Muscle of leg (tissue), 16 donors: ENCODE results near the gene GPR4. TPM values are rescaled to one million over a fixed set of nuclear protein-coding genes. Genes with fewer than 3 reads are reported as not detected.
A peak's percentile ranks its signal among the peaks of the same experiment; 100 is the strongest.

Source experiments
- DNase-seq: peaks from one replicate; pipeline ENCODE4 v3.0.0; 2013
- H3K27ac ChIP-seq: one replicate; pipeline ENCODE4 v1.5.1; 2013; ENCODE audit warnings: mild to moderate bottlenecking, low read length, control low read depth
- H3K27me3 ChIP-seq: one replicate; pipeline ENCODE4 v1.6.1; 2013; ENCODE audit warnings: low read length; ENCODE audit not compliant: control insufficient read depth, insufficient read depth
- H3K36me3 ChIP-seq: one replicate; pipeline ENCODE4 v1.6.1; 2013; ENCODE audit warnings: low read length; ENCODE audit not compliant: control insufficient read depth, insufficient read depth
- H3K4me1 ChIP-seq: one replicate; pipeline ENCODE4 v1.6.1; 2013; ENCODE audit warnings: low read length; ENCODE audit not compliant: control insufficient read depth, insufficient read depth
- H3K4me3 ChIP-seq: one replicate; pipeline ENCODE4 v1.5.1; 2013; ENCODE audit warnings: low read length, control low read depth
- H3K9me3 ChIP-seq: replicated peaks from 2 replicates; pipeline ENCODE4 v1.6.1; 2013; ENCODE audit warnings: low read depth, low read length; ENCODE audit not compliant: control insufficient read depth
- WGBS: methylation state at CpG from one replicate; pipeline ENCODE4 v1.1.5; 2013; ENCODE audit warnings: missing lambda C conversion rate; ENCODE audit not compliant: insufficient coverage; 5-methylcytosine and 5-hydroxymethylcytosine counted together
- long read RNA-seq, 11 donors: transcript quantifications; one replicate each; lab custom pipeline, GENCODE V29; 2026
- polyA plus RNA-seq, 8 donors: library from polyadenylated mRNA; unstranded; fragments of 120-200 nt; gene quantifications; one replicate each; pipeline versions ENCODE4 v1.2.1 to v1.2.3, GENCODE V29; 2013; ENCODE audit warnings: inconsistent platforms in 1 of 8, low replicate concordance in 1 of 8; ENCODE audit not compliant: insufficient read length in 8 of 8, insufficient read depth in 1 of 8
- total RNA-seq: library from RNA; stranded (reverse); fragments of 120-200 nt; gene quantifications from one replicate; pipeline ENCODE4 v1.2.4, GENCODE V29; 2013

GPR4 gene
- total RNA-seq (0.44 TPM), polyA plus RNA-seq (1 to 10 TPM; 1.5 to 3.2 (median 2.2) TPM)
- long read RNA-seq, donor 1, partial matches to known transcripts, result 0 of 1 reads
- long read RNA-seq, donor 1, other reads (novel, unspliced or antisense), result 0 of 1 reads
- long read RNA-seq, donor 2, result 0 reads
- long read RNA-seq, donor 3, result 0 reads
- long read RNA-seq, donor 4, partial matches to known transcripts, result 0 of 1 reads
- long read RNA-seq, donor 4, other reads (novel, unspliced or antisense), result 0 of 1 reads
- long read RNA-seq, donor 5, partial matches to known transcripts, result 0 of 3 reads
- long read RNA-seq, donor 5, other reads (novel, unspliced or antisense), result 0 of 3 reads
- long read RNA-seq, donor 6, partial matches to known transcripts, result 0 of 2 reads
- long read RNA-seq, donor 6, other reads (novel, unspliced or antisense), result 0 of 2 reads
- long read RNA-seq, donor 7, result 0 reads
- long read RNA-seq, donor 8, result 0 reads
- long read RNA-seq, donor 9, partial matches to known transcripts, result 0 of 1 reads
- long read RNA-seq, donor 9, other reads (novel, unspliced or antisense), result 0 of 1 reads
- long read RNA-seq, donor 10, result 0 reads
- long read RNA-seq, donor 11, partial matches to known transcripts, result 0 of 2 reads
- long read RNA-seq, donor 11, other reads (novel, unspliced or antisense), result 0 of 2 reads

DNA sequence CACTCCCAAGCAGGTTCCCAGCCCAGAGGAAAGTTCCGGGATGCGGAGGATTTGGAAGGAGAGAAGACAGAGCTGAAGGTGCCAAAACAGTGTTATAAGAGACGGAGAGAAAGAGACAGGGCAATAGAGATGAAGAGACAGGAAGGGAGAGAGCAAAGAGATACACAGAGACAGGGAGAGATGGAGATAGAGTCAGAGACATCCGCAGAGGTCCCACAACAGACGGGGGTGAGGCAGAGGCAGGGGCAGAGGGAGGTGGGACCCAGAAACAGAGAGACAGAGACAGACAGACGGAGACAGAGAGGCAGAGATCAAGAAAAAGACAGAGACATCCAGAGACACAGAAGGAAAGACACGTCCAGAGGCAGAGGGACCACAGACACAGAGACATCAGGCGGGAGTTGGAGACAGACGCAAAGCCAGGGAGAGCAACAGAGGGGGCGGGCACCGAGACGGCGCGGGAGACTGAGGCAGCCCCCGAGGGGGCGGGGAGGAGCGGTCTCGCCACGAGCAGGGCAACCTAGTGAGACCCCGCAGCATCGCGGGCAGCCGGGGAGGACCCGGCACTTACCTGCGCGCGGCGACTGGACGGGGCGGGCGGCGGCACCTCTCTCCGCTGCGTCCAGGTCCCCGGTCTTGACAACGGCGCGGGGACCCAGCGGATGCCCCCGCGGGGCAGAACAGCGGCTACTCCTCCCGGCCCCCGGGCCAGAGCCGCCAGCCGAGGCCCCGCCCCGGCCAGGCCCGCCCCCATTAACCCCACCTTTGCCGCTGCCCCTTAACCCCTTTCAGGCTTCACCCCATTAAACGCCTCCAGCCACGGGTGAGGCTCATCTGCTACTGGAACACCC, at the start of gene GPR4:
GPR4 (minus strand) TSS at position 689 of the 851 bp plus-strand sequence. CDS start 10,346 bp downstream, outside the sequence.
- no peaks in the 10 kb centered on the region for H3K9me3 ChIP-seq
- no peak for DNase-seq
- WGBS, result 2% methylated on average over 50 of the region's 52 CpGs
- H3K27me3 ChIP-seq, result peaks cover 70% of the 10 kb centered on the region
- H3K27ac ChIP-seq, result no peak within 1 kb of the TSS
- peaks cover 35% of the 10 kb centered on the region for H3K4me1 ChIP-seq
- H3K4me3 ChIP-seq, result peak within 1 kb of the TSS; percentile 12
- H3K36me3 ChIP-seq, result no peaks in the 10 kb centered on the region

DNA sequence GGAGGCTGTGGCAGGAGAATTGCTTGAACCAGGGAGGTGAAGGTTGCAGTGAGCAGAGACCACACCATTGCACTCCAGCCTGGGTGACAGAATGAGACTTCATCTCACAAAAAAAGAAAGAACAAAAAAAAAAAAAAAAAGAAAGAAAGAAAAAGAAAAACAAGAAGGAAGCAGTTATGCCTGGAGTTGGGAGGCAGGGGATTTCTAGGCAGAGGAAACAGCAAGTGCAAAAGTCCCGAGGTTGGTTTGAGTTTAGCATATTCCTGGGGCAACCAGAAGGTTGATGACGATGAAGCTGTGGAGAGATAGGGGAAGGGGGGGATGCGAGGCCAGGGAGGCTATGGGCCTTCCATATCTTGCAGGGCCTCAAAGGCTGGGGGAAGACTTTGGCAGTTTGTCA, 48.7 kb upstream of the GPR4 start:
- 77% methylated on average over 1 of the region's 3 CpGs for whole genome bisulfite sequencing
- H3K27ac ChIP-seq, result no peak overlapping the region
- no peaks in the 10 kb centered on the region for H3K9me3 ChIP-seq
- peaks cover 13% of the 10 kb centered on the region for H3K27me3 ChIP-seq
- DNase-seq, result no peak
- no peaks in the 10 kb centered on the region for H3K36me3 ChIP-seq
- H3K4me3 ChIP-seq, result no peak overlapping the region
- H3K4me1 ChIP-seq, result peaks cover 6% of the 10 kb centered on the region

- Histone ChIP-seq H3K9me3 (no peaks in the 10 kb centered on the region), H3K4me3 (peak overlapping the region; percentile 24), H3K27ac (no peak overlapping the region), H3K36me3 (no peaks in the 10 kb centered on the region), H3K4me1 (peaks cover 33% of the 10 kb centered on the region), H3K27me3 (peaks cover 40% of the 10 kb centered on the region)
- DNase-seq, result no peak
- 27% methylated on average over 3 of the region's 9 CpGs for WGBS
Measured at GRCh38 chr19:45646345-45646698, 44.3 kb upstream of the GPR4 start.

- WGBS, result 0% methylated on average over 11 of the region's 27 CpGs
- H3K4me3 ChIP-seq, result peak overlapping the region; percentile 24
- peaks cover 37% of the 10 kb centered on the region for H3K4me1 ChIP-seq
- no peaks in the 10 kb centered on the region for H3K9me3 ChIP-seq
- peak overlapping the region; percentile 65 for H3K27ac ChIP-seq
- peak; percentile 86 for DNase-seq
- peaks cover 40% of the 10 kb centered on the region for H3K27me3 ChIP-seq
- H3K36me3 ChIP-seq, result no peaks in the 10 kb centered on the region
Measured at GRCh38 chr19:45645631-45646344, 43.8 kb upstream of the GPR4 start.

GRCh38 chr19:45645068-45645630, 43.1 kb upstream of the GPR4 start:
- Histone ChIP-seq H3K4me3 (no peak overlapping the region), H3K36me3 (no peaks in the 10 kb centered on the region), H3K27me3 (peaks cover 40% of the 10 kb centered on the region), H3K27ac (no peak overlapping the region), H3K4me1 (peaks cover 37% of the 10 kb centered on the region), H3K9me3 (no peaks in the 10 kb centered on the region)
- 3% methylated on average over 29 of the region's 35 CpGs for WGBS
- DNase-seq, result no peak

DNA sequence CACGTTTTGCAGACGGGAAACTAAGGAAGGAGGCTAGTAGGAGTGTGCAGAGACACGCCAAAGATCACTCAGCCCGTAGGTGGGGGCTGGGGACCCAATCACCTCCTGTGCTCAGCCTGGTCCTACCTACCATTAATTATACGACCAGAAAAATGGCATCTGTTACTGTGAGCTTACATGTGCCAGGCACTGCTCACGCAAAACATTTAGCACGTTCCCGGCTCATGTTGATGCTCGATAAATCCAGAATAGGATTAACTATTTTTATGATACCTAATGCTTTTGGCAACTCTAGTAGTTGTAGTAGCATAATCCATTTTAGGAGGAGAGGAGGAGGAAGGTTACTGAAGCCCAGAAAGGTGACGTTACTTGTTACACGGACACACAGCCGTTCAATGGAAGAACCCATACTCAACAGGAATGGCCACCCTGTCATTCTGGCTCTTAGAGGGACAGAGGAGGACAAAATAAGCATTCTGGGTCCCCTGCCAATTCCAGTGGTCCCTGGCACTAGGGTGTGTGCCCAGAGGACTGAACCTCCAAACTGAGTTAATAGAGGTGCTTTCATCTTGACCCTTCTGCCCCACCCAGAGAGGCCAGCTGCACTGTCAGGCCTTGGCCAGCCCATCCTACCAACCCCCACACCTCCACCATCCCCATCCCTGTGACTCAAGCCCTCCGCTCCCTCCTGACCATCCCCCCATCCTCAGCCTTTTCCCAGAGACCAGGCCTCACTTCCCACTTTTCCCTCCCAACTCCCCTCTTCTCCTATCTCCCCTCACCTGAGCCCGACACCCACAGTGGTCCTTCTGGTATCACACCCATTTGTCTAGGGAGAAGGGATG, 42.1 kb upstream of the GPR4 start:
- H3K36me3 ChIP-seq, result no peaks in the 10 kb centered on the region
- no peaks in the 10 kb centered on the region for H3K9me3 ChIP-seq
- no peak overlapping the region for H3K27ac ChIP-seq
- 35% methylated on average over 5 of the region's 14 CpGs for WGBS
- no peak overlapping the region for H3K4me3 ChIP-seq
- peaks cover 40% of the 10 kb centered on the region for H3K4me1 ChIP-seq
- DNase-seq, result no peak
- H3K27me3 ChIP-seq, result peaks cover 40% of the 10 kb centered on the region

DNA sequence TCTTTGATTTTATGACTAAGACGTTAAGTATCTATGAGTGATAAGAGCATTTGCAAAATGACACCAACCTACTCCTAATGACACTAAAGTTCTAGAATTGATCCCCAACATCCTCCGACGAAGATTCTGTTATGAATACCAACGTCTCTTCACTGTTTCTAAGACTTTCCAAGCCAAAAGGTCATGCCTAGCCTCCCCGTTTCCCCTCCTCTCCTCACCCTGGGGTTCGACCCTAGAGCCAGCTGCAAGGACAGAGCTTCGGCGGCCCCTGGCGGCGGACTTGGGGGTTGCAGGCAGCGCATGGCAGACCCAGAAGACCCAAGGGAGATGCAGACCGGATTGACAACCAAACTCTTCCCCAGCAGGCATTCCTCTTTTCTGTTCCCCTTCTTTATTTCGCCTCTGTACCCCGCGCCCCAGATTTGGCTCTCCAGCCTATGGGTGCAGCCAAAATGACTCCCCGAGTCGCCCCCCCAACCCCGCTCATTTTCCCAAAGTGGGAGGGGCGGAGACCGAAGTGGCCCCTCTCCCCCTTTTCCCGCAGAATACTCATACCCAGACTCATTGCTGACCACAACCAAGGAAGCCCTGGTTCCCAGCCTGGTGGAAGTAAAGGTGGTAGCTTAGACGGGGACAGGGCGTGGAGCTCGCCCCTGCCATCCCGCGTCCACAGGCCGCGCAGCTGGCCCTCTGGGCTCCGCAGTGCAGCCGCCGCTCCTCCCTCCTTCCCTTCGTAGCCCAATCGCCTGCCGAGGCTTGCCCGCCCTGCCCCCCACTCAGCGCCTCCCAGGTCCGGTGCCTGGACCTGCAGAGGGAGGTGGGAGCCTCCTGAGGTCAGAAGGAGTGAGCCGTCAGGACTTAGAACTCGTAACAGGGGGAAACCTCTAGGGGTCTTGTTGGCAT, 41.3 kb upstream of the GPR4 start:
- Histone ChIP-seq H3K4me3 (no peak overlapping the region), H3K36me3 (no peaks in the 10 kb centered on the region), H3K27me3 (peaks cover 40% of the 10 kb centered on the region), H3K4me1 (peaks cover 48% of the 10 kb centered on the region), H3K9me3 (no peaks in the 10 kb centered on the region), H3K27ac (no peak overlapping the region)
- DNase-seq, result peak; percentile 82
- 3% methylated on average over 25 of the region's 39 CpGs for WGBS

DNA sequence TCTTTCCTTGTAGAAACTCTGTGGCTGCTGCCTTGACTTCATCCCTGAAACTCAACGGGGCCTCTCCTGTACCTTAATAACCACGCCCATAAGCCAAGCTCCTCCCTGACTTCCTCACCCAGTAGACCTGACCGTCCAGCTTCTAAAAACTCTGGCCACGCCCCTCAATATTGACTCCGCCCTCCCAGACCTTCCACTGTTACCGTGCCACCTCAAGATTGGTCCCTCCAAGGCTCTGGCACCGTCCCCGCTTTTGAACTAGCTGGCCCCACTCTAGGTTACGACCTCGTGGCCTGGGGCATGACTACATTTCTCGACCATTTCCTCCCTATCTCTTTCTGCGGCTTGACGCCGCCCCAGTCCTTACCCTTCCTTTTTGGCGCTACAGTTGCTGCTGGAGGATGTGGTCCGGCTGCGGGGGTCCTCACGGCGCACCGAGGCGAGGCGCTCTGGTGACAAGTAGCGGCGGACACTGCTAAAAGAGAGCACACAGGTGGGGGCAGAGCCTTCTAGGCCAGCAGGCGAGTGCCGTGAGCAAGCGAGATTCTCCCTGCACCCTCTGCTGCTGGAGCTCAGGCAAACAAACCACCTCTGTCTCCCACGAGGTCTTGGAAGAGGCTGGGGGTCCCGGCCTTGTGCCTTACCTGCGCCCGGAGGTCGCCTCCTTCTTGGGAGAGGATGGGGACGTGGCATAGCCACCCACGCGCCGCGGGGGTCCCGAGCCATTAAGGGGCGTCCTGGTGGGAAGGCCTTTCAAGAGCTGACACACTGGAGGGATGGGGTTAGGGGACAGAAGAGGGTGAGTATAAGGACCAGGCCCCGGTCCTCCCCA, 39.5 kb upstream of the GPR4 start:
- 1% methylated on average over 18 of the region's 40 CpGs for WGBS
- H3K4me1 ChIP-seq, result peaks cover 50% of the 10 kb centered on the region
- peaks cover 6% of the 10 kb centered on the region for H3K36me3 ChIP-seq
- H3K4me3 ChIP-seq, result peak overlapping the region; percentile 29
- peak; percentile 69 for DNase-seq
- H3K9me3 ChIP-seq, result no peaks in the 10 kb centered on the region
- peaks cover 38% of the 10 kb centered on the region for H3K27me3 ChIP-seq
- H3K27ac ChIP-seq, result peak overlapping the region; percentile 75
